GM23248 (cell line): ENCODE results near the gene UCN. TPM values are rescaled to one million over a fixed set of nuclear protein-coding genes. Genes with fewer than 3 reads are reported as not detected.

ENCODE experiments used
- DNase-seq: peaks from one replicate; pipeline ENCODE4 v3.0.0-alpha.2; 2015
- H2AFZ ChIP-seq: fragments of 200-600 bp; sonication (generic); 2 replicates; pipeline ENCODE4 v1.6.1; 2016; ENCODE audit warnings: antibody characterized with exemption
- H3F3A ChIP-seq: fragments of 200-600 bp; sonication (generic); 2 replicates; pipeline ENCODE4 v1.6.1; 2016; ENCODE audit warnings: mild to moderate bottlenecking, antibody characterized with exemption, mixed run types; ENCODE audit not compliant: insufficient read depth
- H3K27ac ChIP-seq: fragments of 200-600 bp; sonication (generic); 2 replicates; pipeline ENCODE4 v1.5.1; 2016; ENCODE audit warnings: mild to moderate bottlenecking
- H3K27me3 ChIP-seq: fragments of 200-600 bp; sonication (generic); replicated peaks from 2 replicates; pipeline ENCODE4 v1.6.1; 2016; ENCODE audit warnings: mild to moderate bottlenecking; ENCODE audit not compliant: insufficient read depth
- H3K36me3 ChIP-seq: fragments of 200-600 bp; sonication (generic); 2 replicates; pipeline ENCODE4 v1.6.1; 2016; ENCODE audit warnings: low read depth, mild to moderate bottlenecking
- H3K4me1 ChIP-seq: fragments of 200-600 bp; sonication (generic); 2 replicates; pipeline ENCODE4 v1.6.1; 2016; ENCODE audit warnings: mild to moderate bottlenecking; ENCODE audit not compliant: insufficient read depth
- H3K4me2 ChIP-seq: fragments of 200-600 bp; sonication (generic); one replicate; pipeline ENCODE4 v1.6.1; 2016; ENCODE audit warnings: mild to moderate bottlenecking; ENCODE audit not compliant: unreplicated experiment
- H3K4me3 ChIP-seq: fragments of 200-600 bp; sonication (generic); 2 replicates; pipeline ENCODE4 v1.5.1; 2016; ENCODE audit warnings: mild to moderate bottlenecking
- H3K79me2 ChIP-seq: fragments of 200-600 bp; sonication (generic); 2 replicates; pipeline ENCODE4 v1.6.1; 2016; ENCODE audit warnings: mild to moderate bottlenecking; ENCODE audit not compliant: insufficient read depth
- H3K9ac ChIP-seq: fragments of 200-600 bp; sonication (generic); 2 replicates; pipeline ENCODE4 v1.6.1; 2016; ENCODE audit warnings: mild to moderate bottlenecking
- H3K9me2 ChIP-seq: fragments of 200-600 bp; sonication (generic); 2 replicates; pipeline ENCODE4 v1.6.1; 2016; ENCODE audit warnings: mixed run types, mild to moderate bottlenecking, moderate library complexity; ENCODE audit not compliant: insufficient read depth
- H3K9me3 ChIP-seq: fragments of 200-600 bp; sonication (generic); one replicate; pipeline ENCODE4 v1.6.1; 2017; ENCODE audit warnings: low read depth
- H4K20me1 ChIP-seq: fragments of 200-600 bp; sonication (generic); 2 replicates; pipeline ENCODE4 v1.6.0; 2016; ENCODE audit not compliant: insufficient read depth
- EZH2 ChIP-seq: fragments of 200-600 bp; sonication (generic); IDR thresholded peaks from 2 replicates; pipeline ENCODE4 v1.6.1; 2018; ENCODE audit warnings: antibody characterized with exemption, mild to moderate bottlenecking; ENCODE audit not compliant: insufficient read depth, poor library complexity, severe bottlenecking
- EZH2phosphoT487 ChIP-seq: fragments of 200-600 bp; sonication (generic); IDR thresholded peaks from 2 replicates; pipeline ENCODE4 v1.6.1; 2018; ENCODE audit warnings: antibody characterized with exemption, moderate library complexity, mild to moderate bottlenecking, low read depth; ENCODE audit not compliant: insufficient read depth
- WGBS, 2 experiments: methylation state at CpG; one replicate each; pipeline ENCODE4 v1.1.6; 2015 to 2017; ENCODE audit warnings: low lambda C conversion rate in 2 of 2, low coverage in 1 of 2; ENCODE audit errors: missing lambda C conversion rate in 2 of 2; 5-methylcytosine and 5-hydroxymethylcytosine counted together
- in situ Hi-C: fragments of 300-500 bp; cut with MboI; formaldehyde crosslinking; loops from 2 replicates; pipeline ENCODE4 v1.15.0; 2020
- polyA plus RNA-seq: library from polyadenylated mRNA; unstranded; fragments of >200 nt; fragmentation: Nextera tagmentation; extraction: Ambion mirVana; gene quantifications from 2 replicates; pipeline ENCODE4 v1.2.1, GENCODE V29; 2016
- total RNA-seq: library from RNA; depleted of rRNA; stranded (reverse); fragments of >200 nt; shearing (Covaris generic); gene quantifications from 2 replicates; pipeline ENCODE4 v1.2.3, GENCODE V29; 2014

UCN gene
- total and polyA plus RNA-seq, 2 experiments from 2014 or later: 1.6 TPM; not detected in 1

- H3K9me2 ChIP-seq: no peaks in the 10 kb centered on the region
- WGBS, 2 experiments: 98 to 100% methylated on average over 3 of the region's 3 CpGs
- H3K4me2 ChIP-seq: no peak overlapping the region
- in situ Hi-C loops: no loop called here
- TF ChIP-seq EZH2 (no peak), EZH2phosphoT487 (no peak)
- peaks cover 9% of the 10 kb centered on the region for H3K27me3 ChIP-seq
- no peaks in the 10 kb centered on the region for H4K20me1 ChIP-seq
- H3K79me2 ChIP-seq: no peaks in the 10 kb centered on the region
- no peak overlapping the region for H3K4me3 ChIP-seq
- H3K9me3 ChIP-seq: no peaks in the 10 kb centered on the region
- no peaks in the 10 kb centered on the region for H3F3A ChIP-seq
- no peaks in the 10 kb centered on the region; the same call in 1 of the 2 replicates for H3K36me3 ChIP-seq
- H2AFZ ChIP-seq: no peak overlapping the region
- H3K9ac ChIP-seq: no peak overlapping the region
- H3K4me1 ChIP-seq: 0 out of 2 replicates have a peak, but pooled peaks cover under 1% of the 10 kb centered on the region
- H3K27ac ChIP-seq: no peak overlapping the region
- no peak for DNase-seq
Observed at GRCh38 chr2:27312152-27312551, 3.9 kb upstream of the UCN start.

GRCh38 chr2:27309651-27310050 is 1.4 kb upstream of the UCN start:
- no peak for DNase-seq

GRCh38 chr2:27307545-27308358 is 493 bp downstream of the UCN start:
- H3K4me2 ChIP-seq: no peak overlapping the region
- WGBS, 2 experiments: 7 to 8% methylated on average over 53 to 55 of the region's 75 CpGs
- DNase-seq: peak; percentile 18
- H3K4me1 ChIP-seq: 0 out of 2 replicates have a peak, but pooled peaks cover 4% of the 10 kb centered on the region
- no peak overlapping the region for H3K27ac ChIP-seq
- TF ChIP-seq EZH2phosphoT487 (no peak), EZH2 (no peak)
- no peak overlapping the region for H2AFZ ChIP-seq
- no peaks in the 10 kb centered on the region for H3F3A ChIP-seq
- H4K20me1 ChIP-seq: no peaks in the 10 kb centered on the region
- H3K36me3 ChIP-seq: no peaks in the 10 kb centered on the region; the same call in 1 of the 2 replicates
- in situ Hi-C loops: no loop called here
- H3K79me2 ChIP-seq: no peaks in the 10 kb centered on the region
- peaks cover 20% of the 10 kb centered on the region for H3K27me3 ChIP-seq
- no peaks in the 10 kb centered on the region for H3K9me3 ChIP-seq
- no peak overlapping the region for H3K9ac ChIP-seq
- H3K9me2 ChIP-seq: no peaks in the 10 kb centered on the region
- no peak overlapping the region for H3K4me3 ChIP-seq

More at GRCh38 chr2:27309651-27310050, 1.4 kb upstream of the UCN start:
- H4K20me1 ChIP-seq: no peaks in the 10 kb centered on the region
- H3K36me3 ChIP-seq: no peaks in the 10 kb centered on the region; the same call in 1 of the 2 replicates
- no peaks in the 10 kb centered on the region for H3F3A ChIP-seq
- H3K27ac ChIP-seq: no peak overlapping the region
- H3K4me1 ChIP-seq: 0 out of 2 replicates have a peak, but pooled peaks cover 4% of the 10 kb centered on the region
- 97 to 99% methylated on average over 6 of the region's 6 CpGs for WGBS, 2 experiments
- H3K9ac ChIP-seq: no peak overlapping the region
- H3K27me3 ChIP-seq: peaks cover 20% of the 10 kb centered on the region
- no peaks in the 10 kb centered on the region for H3K9me3 ChIP-seq
- H2AFZ ChIP-seq: no peak overlapping the region
- H3K9me2 ChIP-seq: no peaks in the 10 kb centered on the region
- H3K79me2 ChIP-seq: no peaks in the 10 kb centered on the region
- H3K4me2 ChIP-seq: no peak overlapping the region
- in situ Hi-C loops: no loop called here
- TF ChIP-seq EZH2: no peak
- no peak for TF ChIP-seq EZH2phosphoT487
- no peak overlapping the region for H3K4me3 ChIP-seq

GRCh38 chr2:27307287-27307544 is 1.0 kb downstream of the UCN start:
- WGBS, 2 experiments: 10 to 13% methylated on average over 12 to 14 of the region's 14 CpGs
- no peak for DNase-seq
- Histone ChIP-seq H3K27me3 (peaks cover 20% of the 10 kb centered on the region), H3K9me3 (no peaks in the 10 kb centered on the region), H3K9ac (no peak overlapping the region), H2AFZ (no peak overlapping the region), H3K9me2 (no peaks in the 10 kb centered on the region), H3K4me2 (no peak overlapping the region), H3K4me3 (no peak overlapping the region), H3K36me3 (no peaks in the 10 kb centered on the region; the same call in 1 of the 2 replicates), H3K4me1 (0 out of 2 replicates have a peak, but pooled peaks cover 4% of the 10 kb centered on the region), H3K79me2 (no peaks in the 10 kb centered on the region), H3F3A (no peaks in the 10 kb centered on the region), H3K27ac (no peak overlapping the region), H4K20me1 (no peaks in the 10 kb centered on the region)
- in situ Hi-C loops: no loop called here
- TF ChIP-seq EZH2: peak; percentile 89
- TF ChIP-seq EZH2phosphoT487: 0 out of 2 replicates have a peak, but pooled peaks have one; percentile 26
